ENCODE data around the gene MAML2. TPM values are rescaled to one million over a fixed set of nuclear protein-coding genes. Genes with fewer than 3 reads are reported as not detected.

MAML2 gene
- total RNA-seq, 4 donors from 2014 or later: 19.0 to 36.4 (median 31.4) TPM

DNA sequence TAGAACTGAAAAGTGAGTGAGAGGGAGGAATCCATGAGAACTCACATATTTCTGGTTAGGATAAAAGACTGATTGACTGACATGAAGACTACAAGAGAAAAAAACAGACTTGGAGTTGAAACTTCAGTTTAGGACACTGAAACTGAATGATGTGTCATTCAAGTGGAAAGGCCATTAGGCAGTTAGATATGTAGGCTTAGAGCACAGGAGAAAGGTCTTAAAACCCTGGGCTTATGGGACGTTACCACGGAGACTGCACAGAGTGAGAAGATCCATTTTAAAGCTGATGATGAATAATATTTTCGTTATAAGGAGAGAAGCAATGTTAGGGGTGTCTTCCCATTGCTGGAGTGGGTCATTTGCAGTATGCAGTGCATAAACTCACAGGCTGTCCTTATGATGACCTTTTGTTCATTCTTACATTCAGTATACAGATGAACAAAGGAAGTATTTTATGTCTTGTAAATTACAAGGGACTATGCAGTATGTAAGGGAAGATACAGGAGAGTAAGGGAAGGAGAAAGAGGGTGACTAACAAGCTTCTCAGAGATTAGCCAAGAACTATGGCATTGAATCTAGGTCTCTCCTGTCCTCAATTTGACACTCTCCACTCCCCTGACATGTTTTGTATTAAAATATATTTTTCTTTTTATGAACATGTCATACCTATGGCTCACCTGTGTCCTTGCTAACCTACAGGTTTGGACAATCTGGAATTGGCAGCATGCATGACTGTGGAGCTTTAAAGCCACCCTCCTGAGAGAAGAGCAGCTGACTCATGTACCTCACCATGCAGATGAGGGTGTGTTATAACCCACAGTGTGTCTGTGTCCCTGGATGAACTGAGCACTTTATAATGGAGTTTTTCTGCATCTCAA is 63.7 kb downstream of the MAML2 start:
- H3K36me3 ChIP-seq: no peaks in the 10 kb centered on the region
- DNase-seq: no peak
- TF ChIP-seq, protein P1, sequence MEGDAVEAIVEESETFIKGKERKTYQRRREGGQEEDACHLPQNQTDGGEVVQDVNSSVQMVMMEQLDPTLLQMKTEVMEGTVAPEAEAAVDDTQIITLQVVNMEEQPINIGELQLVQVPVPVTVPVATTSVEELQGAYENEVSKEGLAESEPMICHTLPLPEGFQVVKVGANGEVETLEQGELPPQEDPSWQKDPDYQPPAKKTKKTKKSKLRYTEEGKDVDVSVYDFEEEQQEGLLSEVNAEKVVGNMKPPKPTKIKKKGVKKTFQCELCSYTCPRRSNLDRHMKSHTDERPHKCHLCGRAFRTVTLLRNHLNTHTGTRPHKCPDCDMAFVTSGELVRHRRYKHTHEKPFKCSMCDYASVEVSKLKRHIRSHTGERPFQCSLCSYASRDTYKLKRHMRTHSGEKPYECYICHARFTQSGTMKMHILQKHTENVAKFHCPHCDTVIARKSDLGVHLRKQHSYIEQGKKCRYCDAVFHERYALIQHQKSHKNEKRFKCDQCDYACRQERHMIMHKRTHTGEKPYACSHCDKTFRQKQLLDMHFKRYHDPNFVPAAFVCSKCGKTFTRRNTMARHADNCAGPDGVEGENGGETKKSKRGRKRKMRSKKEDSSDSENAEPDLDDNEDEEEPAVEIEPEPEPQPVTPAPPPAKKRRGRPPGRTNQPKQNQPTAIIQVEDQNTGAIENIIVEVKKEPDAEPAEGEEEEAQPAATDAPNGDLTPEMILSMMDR (IDR thresholded peaks at IDR 0.05): no peak
- no peak for TF ChIP-seq POLR2A (IDR thresholded peaks at IDR 0.05)
- peaks cover 18 to 37% of the 10 kb centered on the region in 2 donors for H3K4me1 ChIP-seq
- no peak overlapping the region for H3K27ac ChIP-seq
- no peaks in the 10 kb centered on the region for H3K9me3 ChIP-seq
- H3K27me3 ChIP-seq: no peaks in the 10 kb centered on the region
- 81 to 85% methylated on average over 3 of the region's 3 CpGs for WGBS, 2 donors
- intact Hi-C loops (cut with DNase I): no loop called here
- H3K4me3 ChIP-seq (replicated peaks in 1 of 3): no peak overlapping the region

- Histone ChIP-seq H3K36me3 (no peaks in the 10 kb centered on the region), H3K4me3 (replicated peaks in 1 of 3) (no peak overlapping the region), H3K27ac (peak overlapping the region in 1 of 3 donors; percentile 20), H3K27me3 (no peaks in the 10 kb centered on the region), H3K9me3 (no peaks in the 10 kb centered on the region), H3K4me1 (peaks cover 24 to 40% of the 10 kb centered on the region in 2 donors)
- WGBS, 2 donors: 89 to 91% methylated on average over 6 of the region's 6 CpGs
- TF ChIP-seq POLR2A (IDR thresholded peaks at IDR 0.05): no peak
- TF ChIP-seq, protein P1 (IDR thresholded peaks at IDR 0.05): no peak
- no peak for DNase-seq
- intact Hi-C loops (cut with DNase I): no loop called here
Observed at GRCh38 chr11:96278039-96278897, 64.7 kb downstream of the MAML2 start.

- no peak overlapping the region for H3K4me3 ChIP-seq (replicated peaks in 1 of 3)
- H3K4me1 ChIP-seq: peaks cover 30 to 44% of the 10 kb centered on the region in 2 donors
- H3K27me3 ChIP-seq: no peaks in the 10 kb centered on the region
- no peak overlapping the region for H3K27ac ChIP-seq
- DNase-seq: no peak
- no peaks in the 10 kb centered on the region for H3K36me3 ChIP-seq
- TF ChIP-seq, protein P1 (IDR thresholded peaks at IDR 0.05): no peak
- TF ChIP-seq POLR2A (IDR thresholded peaks at IDR 0.05): no peak
- H3K9me3 ChIP-seq: no peaks in the 10 kb centered on the region
- intact Hi-C loops (cut with DNase I): no loop called here
Observed at GRCh38 chr11:96277696-96278038, 65.3 kb downstream of the MAML2 start.

DNA sequence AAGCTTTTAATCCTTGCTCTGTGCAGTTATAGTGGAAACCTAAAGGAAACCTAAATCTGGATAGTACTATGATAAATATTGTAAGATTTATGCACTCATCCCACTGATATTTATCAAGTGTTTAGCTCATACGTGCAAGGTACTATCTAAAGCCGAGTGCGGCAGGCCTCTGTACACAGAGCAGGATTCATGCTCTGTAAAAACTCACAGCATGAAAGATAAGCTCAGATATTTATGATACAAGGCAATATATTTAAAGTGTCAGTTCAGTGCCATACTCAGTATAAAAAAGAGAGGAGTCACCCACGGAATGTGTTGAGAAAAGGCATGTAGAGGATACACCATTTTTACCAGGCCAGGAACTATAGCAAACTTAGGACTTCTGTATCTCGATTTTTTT is 66.2 kb downstream of the MAML2 start:
- TF ChIP-seq, protein P1 (IDR thresholded peaks at IDR 0.05): no peak
- no peak for TF ChIP-seq POLR2A (IDR thresholded peaks at IDR 0.05)
- Histone ChIP-seq H3K36me3 (no peaks in the 10 kb centered on the region), H3K4me1 (peaks cover 37 to 50% of the 10 kb centered on the region in 2 donors), H3K27me3 (no peaks in the 10 kb centered on the region), H3K27ac (no peak overlapping the region), H3K4me3 (replicated peaks in 1 of 3) (no peak overlapping the region), H3K9me3 (no peaks in the 10 kb centered on the region)
- DNase-seq: no peak
- intact Hi-C loops (cut with DNase I): no loop called here
- 94% methylated on average over 5 of the region's 5 CpGs for WGBS, 2 donors
